Mononuclear cell (primary cell): Measurements from ENCODE around the gene BATF. TPM values are rescaled to one million over a fixed set of nuclear protein-coding genes. Genes with fewer than 3 reads are reported as not detected.
A peak's percentile ranks its signal among the peaks of the same experiment; 100 is the strongest.

Experiments used
- H3K27me3 ChIP-seq: 2 replicates; pipeline ENCODE4 v1.6.0; 2011; ENCODE audit warnings: low read length, control low read depth; ENCODE audit not compliant: insufficient read depth
- H3K4me1 ChIP-seq: 2 replicates; pipeline ENCODE4 v1.5.1; 2011; ENCODE audit warnings: mild to moderate bottlenecking, low read length, control low read depth; ENCODE audit not compliant: insufficient read depth
- H3K4me3 ChIP-seq: 2 replicates; pipeline ENCODE4 v1.5.1; 2011; ENCODE audit warnings: mild to moderate bottlenecking, low read length, moderate library complexity
- H3K9me3 ChIP-seq: 2 replicates; pipeline ENCODE4 v1.5.1; 2011; ENCODE audit warnings: low read depth, mild to moderate bottlenecking, control low read depth, low read length
- total RNA-seq: library from RNA; depleted of rRNA; stranded (reverse); fragments of >200 nt; gene quantifications from one replicate; pipeline ENCODE4 v1.2.3, GENCODE V29; 2012

Gene BATF
- total RNA-seq, 1 donor, result 7.7 TPM

- H3K4me1 ChIP-seq, result peaks cover 35% of the 10 kb centered on the region
- peak within 1 kb of the TSS; percentile 56 for H3K4me3 ChIP-seq
- no peaks in the 10 kb centered on the region for H3K27me3 ChIP-seq
- no peaks in the 10 kb centered on the region for H3K9me3 ChIP-seq
These were observed 56.0 kb downstream of the BATF start, which contains the start of gene FLVCR2 for GRCh38 chr14:75578102-75578785. FLVCR2 (plus strand) TSS chr14:75578620; CDS start chr14:75578973, 353 bp downstream.

GRCh38 chr14:75578786-75579337, 56.6 kb downstream of the BATF start:
- Histone ChIP-seq H3K9me3 (no peaks in the 10 kb centered on the region), H3K4me1 (peaks cover 35% of the 10 kb centered on the region), H3K27me3 (no peaks in the 10 kb centered on the region), H3K4me3 (peak overlapping the region; percentile 56)

- Histone ChIP-seq H3K27me3 (no peaks in the 10 kb centered on the region), H3K4me3 (peak overlapping the region; percentile 56), H3K4me1 (peaks cover 35% of the 10 kb centered on the region), H3K9me3 (no peaks in the 10 kb centered on the region)
These were observed 57.1 kb downstream of the BATF start for GRCh38 chr14:75579338-75579864.

GRCh38 chr14:75579882-75580281, 57.6 kb downstream of the BATF start:
- H3K4me1 ChIP-seq, result peaks cover 35% of the 10 kb centered on the region
- H3K9me3 ChIP-seq, result no peaks in the 10 kb centered on the region
- H3K4me3 ChIP-seq, result peak overlapping the region; percentile 56

DNA sequence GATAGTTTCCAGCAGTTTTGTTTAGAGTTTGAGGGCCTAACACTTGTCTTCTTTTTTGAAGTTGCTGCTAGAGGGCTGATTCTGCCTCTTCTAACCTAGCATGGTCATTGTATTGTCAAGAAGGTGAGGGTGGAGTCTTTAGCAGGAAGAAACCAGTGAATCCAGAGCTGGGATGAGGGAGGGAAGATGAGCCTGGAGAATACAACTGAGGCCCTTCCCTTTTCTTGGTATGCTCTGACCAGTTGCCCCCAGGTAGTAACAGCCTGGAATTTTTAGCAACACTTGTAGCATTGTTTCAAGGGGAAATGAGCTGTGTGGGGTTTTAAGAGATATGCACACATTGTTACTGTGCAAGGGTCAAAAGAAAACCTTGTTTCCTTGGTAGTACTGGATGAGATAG, 65.1 kb downstream of the BATF start:
- Histone ChIP-seq H3K4me1 (peaks cover 5% of the 10 kb centered on the region), H3K4me3 (no peak overlapping the region), H3K9me3 (no peaks in the 10 kb centered on the region), H3K27me3 (no peaks in the 10 kb centered on the region)

More at GRCh38 chr14:75579882-75580281, 57.6 kb downstream of the BATF start:
- H3K27me3 ChIP-seq, result no peaks in the 10 kb centered on the region

GRCh38 chr14:75589931-75590330, 67.7 kb downstream of the BATF start:
- Histone ChIP-seq H3K4me3 (no peak overlapping the region), H3K9me3 (no peaks in the 10 kb centered on the region), H3K4me1 (peaks cover 5% of the 10 kb centered on the region), H3K27me3 (no peaks in the 10 kb centered on the region)

DNA sequence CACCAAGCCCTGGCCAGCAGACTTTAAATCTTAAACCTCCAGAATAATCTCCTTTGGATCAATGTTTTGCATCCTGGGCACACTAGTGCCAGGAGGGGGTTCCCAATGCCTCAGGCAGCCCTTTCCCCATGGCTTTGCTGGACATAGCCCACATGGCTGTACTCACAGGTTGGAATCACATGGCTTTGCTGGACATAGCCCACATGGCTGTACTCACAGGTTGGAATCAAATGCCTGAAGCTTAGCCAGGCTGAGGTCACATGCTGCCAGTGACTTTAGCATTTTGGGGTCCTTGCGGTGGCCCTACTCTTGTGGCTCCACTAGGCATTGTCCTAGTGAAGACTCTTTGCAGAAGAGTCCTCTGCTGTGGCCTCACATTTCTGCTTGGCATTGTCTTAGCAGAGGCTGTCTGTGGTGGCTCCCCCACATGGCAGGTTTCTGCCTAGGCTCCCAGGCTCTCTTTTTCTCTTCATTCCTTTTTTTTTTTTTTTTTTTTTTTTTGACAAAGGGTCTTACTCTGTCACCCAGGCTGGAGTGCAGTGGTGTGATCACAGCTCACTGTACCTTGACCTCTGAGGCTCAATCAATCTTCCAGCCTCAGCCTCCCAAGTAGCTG, 69.2 kb downstream of the BATF start:
- no peaks in the 10 kb centered on the region for H3K27me3 ChIP-seq
- H3K4me3 ChIP-seq, result no peak overlapping the region
- peaks cover 17% of the 10 kb centered on the region for H3K4me1 ChIP-seq

DNA sequence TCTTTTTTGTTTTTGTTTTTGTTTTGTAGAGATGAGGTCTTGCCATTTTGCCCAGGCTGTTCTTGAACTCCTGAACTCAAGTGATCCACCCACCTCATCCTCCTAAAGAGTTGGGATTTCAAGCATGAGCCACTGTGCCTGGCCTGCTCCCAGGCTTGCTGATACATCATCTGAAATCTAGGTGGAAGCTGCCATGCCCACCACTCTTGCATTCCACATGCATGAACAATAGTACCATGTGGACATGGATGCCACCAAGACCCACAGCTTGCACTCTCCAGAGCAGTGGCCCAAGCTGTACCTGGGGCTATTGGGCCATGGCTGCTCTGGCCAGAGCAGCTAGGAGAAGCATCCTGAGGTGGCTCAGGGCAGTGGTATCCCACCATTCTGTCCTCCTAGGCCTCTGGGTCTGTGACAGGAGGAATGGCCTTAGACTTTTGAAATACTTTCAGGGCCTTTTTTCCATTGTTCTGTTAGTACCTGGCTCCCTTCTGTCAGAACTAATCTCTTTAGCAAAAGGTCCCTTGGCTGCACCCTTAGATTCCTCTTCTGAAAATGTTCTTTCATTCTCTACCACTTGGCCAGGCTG, 69.8 kb downstream of the BATF start:
- H3K9me3 ChIP-seq, result no peaks in the 10 kb centered on the region
- H3K27me3 ChIP-seq, result no peaks in the 10 kb centered on the region
- peaks cover 21% of the 10 kb centered on the region for H3K4me1 ChIP-seq
- no peak overlapping the region for H3K4me3 ChIP-seq

More for the DNA sequence above, 69.2 kb downstream of the BATF start:
- H3K9me3 ChIP-seq, result no peaks in the 10 kb centered on the region

DNA sequence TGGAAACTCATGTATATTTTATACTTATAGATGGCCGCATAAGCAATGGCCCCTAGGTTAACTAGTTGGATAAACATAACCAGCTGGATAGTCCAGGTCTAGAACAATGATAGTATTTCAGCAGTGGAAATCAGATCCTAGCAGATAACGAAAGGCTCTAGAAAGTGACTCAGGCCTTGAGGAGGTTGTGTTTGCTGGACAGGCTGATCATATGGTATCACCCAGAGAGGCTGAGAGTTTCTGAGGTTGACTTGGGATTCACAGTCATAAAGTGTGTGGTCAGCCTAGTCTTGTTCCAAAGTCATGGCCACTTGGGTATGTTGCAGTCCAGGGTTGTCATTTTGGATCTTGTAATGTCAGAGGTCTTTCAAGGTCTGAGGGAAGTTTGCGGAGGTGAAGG, 73.0 kb downstream of the BATF start:
- peaks cover 39% of the 10 kb centered on the region for H3K4me1 ChIP-seq
- H3K9me3 ChIP-seq, result no peaks in the 10 kb centered on the region
- no peaks in the 10 kb centered on the region for H3K27me3 ChIP-seq
- H3K4me3 ChIP-seq, result no peak overlapping the region

Other genes with a start within 250 kb of the BATF start
- gene FOS, start 243.6 kb upstream of the BATF start, total RNA-seq, result 2,138 TPM
- 55.6 TPM for gene JDP2, start 94.4 kb upstream of the BATF start, total RNA-seq
- 5.8 TPM for gene FLVCR2, start 56.2 kb downstream of the BATF start, total RNA-seq
- 3.8 TPM for gene ERG28, start 138.4 kb downstream of the BATF start, total RNA-seq
- 10.6 TPM for gene TTLL5, start 138.8 kb downstream of the BATF start, total RNA-seq